GM23338 (cell line): ENCODE data around the gene PTPRE. TPM values are rescaled to one million over a fixed set of nuclear protein-coding genes. Genes with fewer than 3 reads are reported as not detected.

Experiments used
- ATAC-seq: fragments of 200-7000 bp; cut with Tn5 transposase; 3 replicates; pipeline ENCODE4 v1.9.1; 2020
- DNase-seq: peaks from one replicate; pipeline ENCODE4 v3.0.0-alpha.2; 2015; ENCODE audit warnings: low spot score
- H2AFZ ChIP-seq: fragments of 200-600 bp; sonication (generic); 2 replicates; pipeline ENCODE4 v1.8.0; 2016; ENCODE audit warnings: antibody characterized with exemption, mild to moderate bottlenecking, moderate library complexity
- H3F3A ChIP-seq: fragments of 200-600 bp; sonication (generic); replicated peaks from 2 replicates; pipeline ENCODE4 v1.8.0; 2017; ENCODE audit warnings: antibody characterized with exemption, mixed run types, low read depth
- H3K27ac ChIP-seq: fragments of 200-600 bp; sonication (generic); 2 replicates; pipeline ENCODE4 v1.6.1; 2016; ENCODE audit warnings: low read depth
- H3K27me3 ChIP-seq: fragments of 200-600 bp; sonication (generic); 2 replicates; pipeline ENCODE4 v1.8.0; 2016; ENCODE audit warnings: mild to moderate bottlenecking, mixed run types, moderate library complexity; ENCODE audit not compliant: insufficient read depth
- H3K36me3 ChIP-seq: fragments of 200-600 bp; sonication (generic); 2 replicates; pipeline ENCODE4 v1.8.0; 2016; ENCODE audit warnings: mild to moderate bottlenecking; ENCODE audit not compliant: insufficient read depth
- H3K4me1 ChIP-seq: fragments of 200-600 bp; sonication (generic); 2 replicates; pipeline ENCODE4 v1.8.0; 2016; ENCODE audit warnings: mild to moderate bottlenecking, moderate library complexity; ENCODE audit not compliant: insufficient read depth
- H3K4me2 ChIP-seq: fragments of 200-600 bp; sonication (generic); 2 replicates; pipeline ENCODE4 v1.7.1; 2017; ENCODE audit warnings: mixed run types
- H3K4me3 ChIP-seq: fragments of 200-600 bp; sonication (generic); 2 replicates; pipeline ENCODE4 v1.6.1; 2016; ENCODE audit warnings: mixed run types
- H3K79me2 ChIP-seq: fragments of 200-600 bp; sonication (generic); replicated peaks from 2 replicates; pipeline ENCODE4 v1.8.0; 2017; ENCODE audit warnings: mild to moderate bottlenecking; ENCODE audit not compliant: insufficient read depth
- H3K9me2 ChIP-seq: fragments of 200-600 bp; sonication (generic); 2 replicates; pipeline ENCODE4 v1.8.0; 2017; ENCODE audit not compliant: insufficient read depth
- H4K20me1 ChIP-seq: fragments of 200-600 bp; sonication (generic); replicated peaks from 2 replicates; pipeline ENCODE4 v1.8.0; 2017; ENCODE audit warnings: mild to moderate bottlenecking; ENCODE audit not compliant: insufficient read depth
- H3K27ac Mint-ChIP-seq: 2 replicates; pipeline ENCODE4 v1.8.0; 2020; ENCODE audit warnings: inconsistent platforms, mild to moderate bottlenecking, moderate library complexity, mixed read lengths
- H3K27me3 Mint-ChIP-seq: 3 replicates; pipeline ENCODE4 v1.8.0; 2022; ENCODE audit warnings: low read depth, mild to moderate bottlenecking, moderate library complexity, mixed read lengths, inconsistent platforms; ENCODE audit not compliant: insufficient read depth, poor library complexity
- H3K36me3 Mint-ChIP-seq: 3 replicates; pipeline ENCODE4 v1.8.0; 2021; ENCODE audit warnings: low read depth, mild to moderate bottlenecking, inconsistent platforms, moderate library complexity, mixed read lengths
- H3K4me1 Mint-ChIP-seq: 3 replicates; pipeline ENCODE4 v1.8.0; 2020; ENCODE audit warnings: mild to moderate bottlenecking, inconsistent platforms, mixed read lengths
- H3K4me3 Mint-ChIP-seq: 3 replicates; pipeline ENCODE4 v1.8.0; 2021; ENCODE audit warnings: moderate library complexity, mild to moderate bottlenecking, inconsistent platforms, mixed read lengths
- H3K9me3 Mint-ChIP-seq: 3 replicates; pipeline ENCODE4 v1.8.0; 2020; ENCODE audit warnings: moderate library complexity, mild to moderate bottlenecking, inconsistent platforms, mixed read lengths
- CREB1 ChIP-seq: fragments of 250-450 bp; sonication (Bioruptor Pico); IDR thresholded peaks from 2 replicates; pipeline ENCODE4 v1.5.0; 2020; ENCODE audit warnings: low read depth, mild to moderate bottlenecking, moderate library complexity
- CTCF ChIP-seq, 2 experiments: fragments of 200-600 bp in 1 of 2; sonication (generic) in 1 of 2; conservative IDR thresholded peaks; 2 replicates each; pipeline versions ENCODE4 v1.5.1 to v1.6.1; 2016 to 2017; ENCODE audit warnings: antibody characterized with exemption in 2 of 2, low read depth in 2 of 2, mild to moderate bottlenecking in 2 of 2, moderate library complexity in 1 of 2
- ETS1 ChIP-seq: IDR thresholded peaks from 2 replicates; pipeline ENCODE4 v1.6.1; 2016; ENCODE audit warnings: antibody characterized with exemption
- EZH2phosphoT487 ChIP-seq: fragments of 200-600 bp; sonication (generic); IDR thresholded peaks from one replicate; pipeline ENCODE4 v1.8.1; 2018; ENCODE audit warnings: antibody characterized with exemption; ENCODE audit not compliant: unreplicated experiment
- NANOG ChIP-seq: IDR thresholded peaks from 2 replicates; pipeline ENCODE4 v1.6.1; 2016; ENCODE audit warnings: antibody characterized with exemption, borderline replicate concordance
- POLR2AphosphoS5 ChIP-seq: IDR thresholded peaks from 2 replicates; pipeline ENCODE4 v1.6.1; 2016; ENCODE audit warnings: antibody characterized with exemption, low read depth
- REST ChIP-seq: IDR thresholded peaks from one replicate; pipeline ENCODE4 v1.6.1; 2018; ENCODE audit warnings: antibody characterized with exemption; ENCODE audit not compliant: unreplicated experiment
- STAT1 ChIP-seq: IDR thresholded peaks from one replicate; pipeline ENCODE4 v1.6.1; 2016; ENCODE audit warnings: antibody characterized with exemption; ENCODE audit not compliant: unreplicated experiment
- ZNF331 ChIP-seq: fragments of 250-450 bp; sonication (Bioruptor Pico); IDR thresholded peaks from 2 replicates; pipeline ENCODE4 v1.5.0; 2020; ENCODE audit warnings: low read depth, mild to moderate bottlenecking, moderate library complexity
- polyA plus RNA-seq: library from polyadenylated mRNA; unstranded; fragments of >200 nt; fragmentation: Nextera tagmentation; extraction: Ambion mirVana; gene quantifications from 2 replicates; pipeline ENCODE4 v1.2.1, GENCODE V29; 2016
- total RNA-seq: library from RNA; depleted of rRNA; stranded (reverse); fragments of >200 nt; shearing (Covaris generic); gene quantifications from 2 replicates; pipeline ENCODE4 v1.2.3, GENCODE V29; 2014

Gene PTPRE
- total and polyA plus RNA-seq, 2 experiments from 2014 or later, result 0.34 to 0.42 TPM

GRCh38 chr10:127934383-127934782 is 27.5 kb downstream of the PTPRE start (continued):
- no peak for TF ChIP-seq REST
- TF ChIP-seq CTCF (conservative IDR thresholded peaks at IDR 0.05; ENCODE audit: low read depth in 2 of 2), result no peak
- no peak for TF ChIP-seq ETS1
- TF ChIP-seq POLR2AphosphoS5, result no peak
- TF ChIP-seq ZNF331 (CRISPR knock-in tag), result no peak

- no peak for DNase-seq
- Mint-ChIP-seq H3K27me3 (peaks cover 4% of the 10 kb centered on the region), H3K27ac (no peak overlapping the region), H3K4me3 (no peak overlapping the region), H3K4me1 (peaks cover 20% of the 10 kb centered on the region), H3K36me3 (no peaks in the 10 kb centered on the region), H3K9me3 (no peaks in the 10 kb centered on the region)
- H3K79me2 ChIP-seq, result no peaks in the 10 kb centered on the region
- TF ChIP-seq REST (no peak), CTCF (conservative IDR thresholded peaks at IDR 0.05; ENCODE audit: low read depth in 2 of 2) (no peak), CREB1 (CRISPR knock-in tag) (no peak), NANOG (no peak), STAT1 (no peak), POLR2AphosphoS5 (no peak), ETS1 (no peak), EZH2phosphoT487 (no peak), ZNF331 (CRISPR knock-in tag) (no peak)
- H3F3A ChIP-seq, result no peaks in the 10 kb centered on the region
- no peak overlapping the region for H3K4me2 ChIP-seq
- no peak overlapping the region for H3K4me3 ChIP-seq
- H3K27me3 ChIP-seq, result no peaks in the 10 kb centered on the region
- no peaks in the 10 kb centered on the region for H4K20me1 ChIP-seq
- no peaks in the 10 kb centered on the region for H3K9me2 ChIP-seq
- no peak overlapping the region for H3K27ac ChIP-seq
- H3K36me3 ChIP-seq, result no peaks in the 10 kb centered on the region
- peaks cover 7% of the 10 kb centered on the region; the same call in 1 of the 2 replicates for H3K4me1 ChIP-seq
- H2AFZ ChIP-seq, result no peak overlapping the region
- no peak; the same call in 2 of the 3 replicates for ATAC-seq
Measured at GRCh38 chr10:127935071-127935561, 28.2 kb downstream of the PTPRE start.
